H1 (cell line): ENCODE measurements around the gene NSD2. TPM values are rescaled to one million over a fixed set of nuclear protein-coding genes. Genes with fewer than 3 reads are reported as not detected.

ENCODE experiments used
- SP1 ChIP-seq: IDR thresholded peaks from 2 replicates; pipeline ENCODE4 v1.6.1; 2011; ENCODE audit warnings: low read depth, low read length
- TBP ChIP-seq: IDR thresholded peaks from 2 replicates; pipeline ENCODE4 v1.6.1; 2011; ENCODE audit warnings: low read depth, low read length, improper control_type of control experiment
- polyA plus RNA-seq, 7 experiments: library from polyadenylated mRNA; depleted of rRNA in 3 of 7; stranded (reverse) in 5 of 7; unstranded in 2 of 7; fragments of >200 nt in 5 of 7; fragments of 200-250 nt in 2 of 7; gene quantifications; 1 replicate in 5 of 7; 2 replicates in 1 of 7; 4 replicates in 1 of 7; pipeline versions ENCODE4 v1.2.1 to v1.2.3, GENCODE V29; 2011 to 2013; ENCODE audit warnings: missing spikeins in 2 of 7, mixed read lengths in 2 of 7
- total RNA-seq: library from RNA; stranded (reverse); fragmentation: NEBNext Ultra II Directional; extraction: Animal tissue kit (Norgen Biotek cat#: 25700); gene quantifications from 2 replicates; pipeline ENCODE4 v1.2.1, GENCODE V29; 2021

The NSD2 gene
- total and polyA plus RNA-seq, 2 of the 8 experiments (the other 6 are each of a cell fraction or from before 2014, with no cell fraction given) = 26.7 to 129 TPM

- TF ChIP-seq TBP (no peak), SP1 (no peak)
Observed at GRCh38 chr4:1964971-1965370, 93.8 kb downstream of the NSD2 start (continued).
